SU-DHL-6 (cell line): ENCODE measurements around the gene POM121L2.

ENCODE experiments used
- CTCF ChIP-seq: fragments of 200-600 bp; sonication (generic); IDR thresholded peaks from one replicate; pipeline ENCODE4 v1.5.1; 2017; ENCODE audit warnings: antibody characterized with exemption, mild to moderate bottlenecking, low read length, moderate library complexity; ENCODE audit not compliant: insufficient read depth, poor library complexity, severe bottlenecking
- EZH2phosphoT487 ChIP-seq: fragments of 200-600 bp; sonication (generic), shearing (Covaris generic); conservative IDR thresholded peaks from 2 replicates; pipeline ENCODE4 v1.6.1; 2018; ENCODE audit warnings: mild to moderate bottlenecking, antibody characterized with exemption, low read length, moderate library complexity, mixed read lengths

GRCh38 chr6:27296106-27296783 lies 15.8 kb downstream of the POM121L2 start:
- TF ChIP-seq CTCF (no peak), EZH2phosphoT487 (no peak)
